Measurements from ENCODE around the gene LAMA4.

- TF ChIP-seq EP300 (IDR thresholded peaks at IDR 0.05), result no peak
- TF ChIP-seq, protein P1, sequence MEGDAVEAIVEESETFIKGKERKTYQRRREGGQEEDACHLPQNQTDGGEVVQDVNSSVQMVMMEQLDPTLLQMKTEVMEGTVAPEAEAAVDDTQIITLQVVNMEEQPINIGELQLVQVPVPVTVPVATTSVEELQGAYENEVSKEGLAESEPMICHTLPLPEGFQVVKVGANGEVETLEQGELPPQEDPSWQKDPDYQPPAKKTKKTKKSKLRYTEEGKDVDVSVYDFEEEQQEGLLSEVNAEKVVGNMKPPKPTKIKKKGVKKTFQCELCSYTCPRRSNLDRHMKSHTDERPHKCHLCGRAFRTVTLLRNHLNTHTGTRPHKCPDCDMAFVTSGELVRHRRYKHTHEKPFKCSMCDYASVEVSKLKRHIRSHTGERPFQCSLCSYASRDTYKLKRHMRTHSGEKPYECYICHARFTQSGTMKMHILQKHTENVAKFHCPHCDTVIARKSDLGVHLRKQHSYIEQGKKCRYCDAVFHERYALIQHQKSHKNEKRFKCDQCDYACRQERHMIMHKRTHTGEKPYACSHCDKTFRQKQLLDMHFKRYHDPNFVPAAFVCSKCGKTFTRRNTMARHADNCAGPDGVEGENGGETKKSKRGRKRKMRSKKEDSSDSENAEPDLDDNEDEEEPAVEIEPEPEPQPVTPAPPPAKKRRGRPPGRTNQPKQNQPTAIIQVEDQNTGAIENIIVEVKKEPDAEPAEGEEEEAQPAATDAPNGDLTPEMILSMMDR (IDR thresholded peaks at IDR 0.05), result no peak
These were observed 145.1 kb downstream of the LAMA4 start for GRCh38 chr6:112109262-112109661.
